G401.6 (cell line): Measurements from ENCODE around the gene DMD.
A peak's percentile ranks its signal among the peaks of the same experiment; 100 is the strongest.
"Not testable (repeated sequence)": the region's sequence is repeated elsewhere in the genome, so short reads cannot be mapped to it uniquely, and the experiment has no call there.

Experiments
- FAIRE-seq: peaks from 2 replicates; lab custom pipeline; 2012; peaks lifted over from hg19 to GRCh38; lab: Jason Lieb, UNC

Gene DMD

GRCh38 chrX:31500921-31501320 is 1710.4 kb downstream of the DMD start:
- FAIRE-seq: peak; percentile 98

GRCh38 chrX:31499109-31499508 is 1712.2 kb downstream of the DMD start:
- peak; percentile 95 for FAIRE-seq

- no peak for FAIRE-seq
These were observed 1714.3 kb downstream of the DMD start for GRCh38 chrX:31497086-31497485.

GRCh38 chrX:31487951-31488350 is 1723.4 kb downstream of the DMD start:
- FAIRE-seq: no peak

- FAIRE-seq: no peak
These were observed 1728.0 kb downstream of the DMD start for GRCh38 chrX:31483336-31483735.

- FAIRE-seq: no peak
These were observed 1730.7 kb downstream of the DMD start for GRCh38 chrX:31480696-31481095.

- FAIRE-seq: no peak
These were observed 1740.1 kb downstream of the DMD start for GRCh38 chrX:31471229-31471628.

GRCh38 chrX:31470753-31471152 is 1740.6 kb downstream of the DMD start:
- not testable (repeated sequence) for FAIRE-seq

GRCh38 chrX:31464306-31464915 is 1746.9 kb downstream of the DMD start:
- no peak for FAIRE-seq

GRCh38 chrX:31461266-31461665 is 1750.1 kb downstream of the DMD start:
- peak; percentile 8 for FAIRE-seq

- FAIRE-seq: peak; percentile 66
These were observed 1752.0 kb downstream of the DMD start for GRCh38 chrX:31459361-31459760.

GRCh38 chrX:31449965-31450364 is 1761.4 kb downstream of the DMD start:
- FAIRE-seq: no peak

- no peak for FAIRE-seq
These were observed 1762.3 kb downstream of the DMD start for GRCh38 chrX:31449081-31449480.

- FAIRE-seq: no peak
These were observed 1765.8 kb downstream of the DMD start for GRCh38 chrX:31445542-31445941.

GRCh38 chrX:31443654-31444053 is 1767.7 kb downstream of the DMD start:
- FAIRE-seq: no peak

GRCh38 chrX:31440546-31440945 is 1770.8 kb downstream of the DMD start:
- peak; percentile 74 for FAIRE-seq

- no peak for FAIRE-seq
These were observed 1774.9 kb downstream of the DMD start for GRCh38 chrX:31436424-31436823.

- no peak for FAIRE-seq
These were observed 1775.8 kb downstream of the DMD start for GRCh38 chrX:31435592-31435991.

- FAIRE-seq: no peak
These were observed 1777.5 kb downstream of the DMD start for GRCh38 chrX:31433856-31434255.

GRCh38 chrX:31429915-31430314 is 1781.4 kb downstream of the DMD start:
- FAIRE-seq: no peak

GRCh38 chrX:31423609-31424189 is 1787.7 kb downstream of the DMD start:
- FAIRE-seq: peak; percentile 98

- FAIRE-seq: peak; percentile 83
These were observed 1789.9 kb downstream of the DMD start for GRCh38 chrX:31421441-31421840.

- peak; percentile 34 for FAIRE-seq
These were observed 1790.6 kb downstream of the DMD start for GRCh38 chrX:31420711-31421151.

- peak; percentile 8 for FAIRE-seq
These were observed 1791.0 kb downstream of the DMD start for GRCh38 chrX:31420302-31420701.
